Measurements from ENCODE around the gene COL4A1. TPM values are rescaled to one million over a fixed set of nuclear protein-coding genes. Genes with fewer than 3 reads are reported as not detected.

Gene COL4A1
- total RNA-seq, 2 experiments from 2014 or later: not detected

GRCh38 chr13:110244071-110244830 lies 62.7 kb downstream of the COL4A1 start:
- intact Hi-C loops (cut with micrococcal nuclease): no loop called here
- DNase-seq: no peak
- Mint-ChIP-seq H3K27ac (no peak overlapping the region), H3K4me1 (ENCODE audit: low read depth) (no peaks in the 10 kb centered on the region), H3K27me3 (peaks cover 9% of the 10 kb centered on the region), H3K36me3 (no peaks in the 10 kb centered on the region), H3K9me3 (no peaks in the 10 kb centered on the region), H3K4me3 (no peak overlapping the region)
- ChIA-PET POLR2A (no interaction called here), CTCF (no interaction called here)

- H3K27ac Mint-ChIP-seq: no peak overlapping the region
- no peaks in the 10 kb centered on the region for H3K4me1 Mint-ChIP-seq (ENCODE audit: low read depth)
- no peak overlapping the region for H3K4me3 Mint-ChIP-seq
- CTCF ChIA-PET: interaction anchor here (1.4 kb wide), 1 partner anchor 20 kb away, joined by 3 read pairs; no protein-coding TSS in a partner anchor
- no peaks in the 10 kb centered on the region for H3K36me3 Mint-ChIP-seq
- intact Hi-C loops (cut with micrococcal nuclease): no loop called here
- no peak for DNase-seq
- H3K9me3 Mint-ChIP-seq: no peaks in the 10 kb centered on the region
- peaks cover 5% of the 10 kb centered on the region for H3K27me3 Mint-ChIP-seq
- POLR2A ChIA-PET: no interaction called here
Measured at GRCh38 chr13:110242615-110243014, 64.3 kb downstream of the COL4A1 start.

GRCh38 chr13:110240943-110241342 lies 66.0 kb downstream of the COL4A1 start:
- H3K9me3 Mint-ChIP-seq: no peaks in the 10 kb centered on the region
- intact Hi-C loops (cut with micrococcal nuclease): no loop called here
- ChIA-PET POLR2A (no interaction called here), CTCF (no interaction called here)
- no peaks in the 10 kb centered on the region for H3K36me3 Mint-ChIP-seq
- peaks cover 15% of the 10 kb centered on the region for H3K27me3 Mint-ChIP-seq
- no peak overlapping the region for H3K4me3 Mint-ChIP-seq
- no peaks in the 10 kb centered on the region for H3K4me1 Mint-ChIP-seq (ENCODE audit: low read depth)
- no peak for DNase-seq
- no peak overlapping the region for H3K27ac Mint-ChIP-seq

GRCh38 chr13:110240352-110240751 lies 66.6 kb downstream of the COL4A1 start:
- no peaks in the 10 kb centered on the region for H3K36me3 Mint-ChIP-seq
- H3K9me3 Mint-ChIP-seq: no peaks in the 10 kb centered on the region
- ChIA-PET CTCF (no interaction called here), POLR2A (no interaction called here)
- H3K4me1 Mint-ChIP-seq (ENCODE audit: low read depth): no peaks in the 10 kb centered on the region
- H3K4me3 Mint-ChIP-seq: no peak overlapping the region
- no peak overlapping the region for H3K27ac Mint-ChIP-seq
- H3K27me3 Mint-ChIP-seq: peaks cover 15% of the 10 kb centered on the region
- intact Hi-C loops (cut with micrococcal nuclease): no loop called here
- no peak for DNase-seq

- H3K36me3 Mint-ChIP-seq: no peaks in the 10 kb centered on the region
- intact Hi-C loops (cut with micrococcal nuclease): no loop called here
- H3K4me1 Mint-ChIP-seq (ENCODE audit: low read depth): no peaks in the 10 kb centered on the region
- H3K9me3 Mint-ChIP-seq: no peaks in the 10 kb centered on the region
- no peak overlapping the region for H3K27ac Mint-ChIP-seq
- peaks cover 13% of the 10 kb centered on the region for H3K27me3 Mint-ChIP-seq
- ChIA-PET CTCF (interaction anchor here (0.6 kb wide), 1 partner anchor 13 kb away, joined by 3 read pairs; no protein-coding TSS in a partner anchor), POLR2A (no interaction called here)
- no peak for DNase-seq
- H3K4me3 Mint-ChIP-seq: no peak overlapping the region
Measured at GRCh38 chr13:110239280-110240125, 67.5 kb downstream of the COL4A1 start.

- intact Hi-C loops (cut with micrococcal nuclease): no loop called here
- no peaks in the 10 kb centered on the region for H3K4me1 Mint-ChIP-seq (ENCODE audit: low read depth)
- POLR2A ChIA-PET: no interaction called here
Measured at GRCh38 chr13:110238818-110239195, 68.2 kb downstream of the COL4A1 start.

GRCh38 chr13:110237875-110238817 lies 68.8 kb downstream of the COL4A1 start:
- no peaks in the 10 kb centered on the region for H3K9me3 Mint-ChIP-seq
- no peaks in the 10 kb centered on the region for H3K4me1 Mint-ChIP-seq (ENCODE audit: low read depth)
- H3K27me3 Mint-ChIP-seq: peaks cover 17% of the 10 kb centered on the region
- no peak overlapping the region for H3K4me3 Mint-ChIP-seq
- intact Hi-C loops (cut with micrococcal nuclease): no loop called here
- no peak overlapping the region for H3K27ac Mint-ChIP-seq
- CTCF ChIA-PET: interaction anchor here (0.6 to 1.9 kb wide), 2 partner anchors 11 to 17 kb away, joined by 3 to 9 read pairs; no protein-coding TSS in a partner anchor
- no peak for DNase-seq
- POLR2A ChIA-PET: no interaction called here
- no peaks in the 10 kb centered on the region for H3K36me3 Mint-ChIP-seq

More at GRCh38 chr13:110238818-110239195, 68.2 kb downstream of the COL4A1 start:
- Mint-ChIP-seq H3K27ac (no peak overlapping the region), H3K9me3 (no peaks in the 10 kb centered on the region), H3K4me3 (no peak overlapping the region), H3K36me3 (no peaks in the 10 kb centered on the region), H3K27me3 (peaks cover 15% of the 10 kb centered on the region)
- no peak for DNase-seq
- CTCF ChIA-PET: interaction anchor here (0.6 to 1.9 kb wide), 2 partner anchors 12 to 17 kb away, joined by 3 to 9 read pairs; no protein-coding TSS in a partner anchor

- H3K4me3 Mint-ChIP-seq: no peak overlapping the region
- no peak overlapping the region for H3K27ac Mint-ChIP-seq
- no peaks in the 10 kb centered on the region for H3K36me3 Mint-ChIP-seq
- CTCF ChIA-PET: interaction anchor here (1.9 kb wide), 1 partner anchor 15 kb away, joined by 9 read pairs; no protein-coding TSS in a partner anchor
- H3K4me1 Mint-ChIP-seq (ENCODE audit: low read depth): no peaks in the 10 kb centered on the region
- intact Hi-C loops (cut with micrococcal nuclease): no loop called here
- H3K9me3 Mint-ChIP-seq: no peaks in the 10 kb centered on the region
- no peak for DNase-seq
- POLR2A ChIA-PET: no interaction called here
- peaks cover 23% of the 10 kb centered on the region for H3K27me3 Mint-ChIP-seq
Measured at GRCh38 chr13:110236831-110237261, 70.1 kb downstream of the COL4A1 start.

GRCh38 chr13:110236431-110236830 lies 70.5 kb downstream of the COL4A1 start:
- Mint-ChIP-seq H3K27ac (no peak overlapping the region), H3K9me3 (no peaks in the 10 kb centered on the region), H3K4me1 (ENCODE audit: low read depth) (no peaks in the 10 kb centered on the region), H3K4me3 (no peak overlapping the region), H3K27me3 (peaks cover 24% of the 10 kb centered on the region), H3K36me3 (no peaks in the 10 kb centered on the region)
- CTCF ChIA-PET: no interaction called here
- POLR2A ChIA-PET: no interaction called here
- DNase-seq: no peak
- intact Hi-C loops (cut with micrococcal nuclease): no loop called here

- Mint-ChIP-seq H3K4me1 (ENCODE audit: low read depth) (no peaks in the 10 kb centered on the region), H3K4me3 (no peak overlapping the region), H3K27ac (no peak overlapping the region), H3K27me3 (peaks cover 29% of the 10 kb centered on the region), H3K36me3 (no peaks in the 10 kb centered on the region), H3K9me3 (no peaks in the 10 kb centered on the region)
- DNase-seq: no peak
- ChIA-PET POLR2A (no interaction called here), CTCF (no interaction called here)
- intact Hi-C loops (cut with micrococcal nuclease): no loop called here
Measured at GRCh38 chr13:110234532-110234931, 72.4 kb downstream of the COL4A1 start.

- DNase-seq: no peak
- Mint-ChIP-seq H3K4me1 (ENCODE audit: low read depth) (no peaks in the 10 kb centered on the region), H3K27me3 (peaks cover 29% of the 10 kb centered on the region), H3K9me3 (no peaks in the 10 kb centered on the region), H3K36me3 (no peaks in the 10 kb centered on the region), H3K4me3 (no peak overlapping the region), H3K27ac (no peak overlapping the region)
- intact Hi-C loops (cut with micrococcal nuclease): no loop called here
- ChIA-PET POLR2A (no interaction called here), CTCF (interaction anchor here (3.1 kb wide), 1 partner anchor 11 kb away, joined by 9 read pairs; no protein-coding TSS in a partner anchor)
Measured at GRCh38 chr13:110233951-110234280, 73.0 kb downstream of the COL4A1 start.
